ENCODE measurements around the gene ARHGEF25.
"Not testable (repeated sequence)": the region's sequence is repeated elsewhere in the genome, so short reads cannot be mapped to it uniquely, and the experiment has no call there.

The ARHGEF25 gene

DNA sequence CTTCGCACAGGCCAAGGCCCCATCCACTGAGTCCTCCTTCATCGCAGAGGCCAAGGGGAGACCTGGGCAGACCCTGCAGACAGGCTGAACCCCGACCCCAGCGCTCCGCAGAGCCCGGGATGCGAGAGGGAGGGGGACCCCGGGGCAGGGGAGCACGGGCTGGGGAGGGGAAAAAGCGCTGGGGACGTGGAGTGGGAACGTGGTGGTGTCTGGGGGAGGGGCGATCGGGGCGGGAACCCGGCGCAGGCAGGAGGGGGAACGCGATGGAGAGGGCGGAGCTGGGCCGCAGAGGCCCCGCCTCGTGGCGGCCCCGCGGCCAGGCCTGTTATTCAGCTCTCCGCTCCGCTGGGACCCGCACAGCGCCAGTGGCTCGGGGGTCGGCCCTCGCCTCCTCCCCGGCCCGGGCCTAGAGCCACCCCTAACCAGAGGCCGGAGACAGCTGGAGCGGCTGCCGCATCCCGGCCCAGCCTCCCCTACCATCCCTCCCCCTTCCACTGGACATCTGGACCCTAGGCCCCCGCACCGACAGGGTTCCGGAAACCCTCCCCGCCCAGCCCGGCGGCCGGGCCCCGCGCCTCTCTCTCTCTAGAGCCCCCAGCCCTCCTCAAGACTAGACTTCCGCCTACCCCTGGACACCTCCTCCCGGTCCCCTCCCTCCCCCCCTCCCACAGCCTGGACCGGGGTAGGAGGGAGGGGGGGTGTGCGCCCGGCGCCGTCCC is at the start of gene ARHGEF25:
Gene ARHGEF25 (plus strand): TSS at position 328 of the 719 bp plus-strand sequence. CDS start 460 bp downstream, outside the sequence.
- DNase-seq (ENCODE audit: low read depth in 3 of 3), result peak in 1 of 3 experiments; percentile 61

DNA sequence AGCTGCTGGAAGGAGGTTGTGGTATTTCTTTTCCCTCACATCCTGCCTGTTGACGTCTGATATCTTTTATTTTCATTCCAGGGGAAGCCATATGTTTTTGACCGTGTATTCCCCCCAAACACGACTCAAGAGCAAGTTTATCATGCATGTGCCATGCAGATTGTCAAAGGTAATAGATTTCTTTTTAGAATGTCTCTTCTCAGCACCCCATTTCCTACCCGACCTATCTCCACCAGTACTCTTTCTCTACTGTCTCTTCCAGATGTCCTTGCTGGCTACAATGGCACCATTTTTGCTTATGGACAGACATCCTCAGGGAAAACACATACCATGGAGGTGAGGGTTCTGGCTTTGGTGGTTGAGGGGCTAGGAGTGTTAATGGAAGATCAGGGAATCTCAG is 47.9 kb upstream of the ARHGEF25 start:
- DNase-seq (ENCODE audit: low read depth in 3 of 3), result no peak

DNA sequence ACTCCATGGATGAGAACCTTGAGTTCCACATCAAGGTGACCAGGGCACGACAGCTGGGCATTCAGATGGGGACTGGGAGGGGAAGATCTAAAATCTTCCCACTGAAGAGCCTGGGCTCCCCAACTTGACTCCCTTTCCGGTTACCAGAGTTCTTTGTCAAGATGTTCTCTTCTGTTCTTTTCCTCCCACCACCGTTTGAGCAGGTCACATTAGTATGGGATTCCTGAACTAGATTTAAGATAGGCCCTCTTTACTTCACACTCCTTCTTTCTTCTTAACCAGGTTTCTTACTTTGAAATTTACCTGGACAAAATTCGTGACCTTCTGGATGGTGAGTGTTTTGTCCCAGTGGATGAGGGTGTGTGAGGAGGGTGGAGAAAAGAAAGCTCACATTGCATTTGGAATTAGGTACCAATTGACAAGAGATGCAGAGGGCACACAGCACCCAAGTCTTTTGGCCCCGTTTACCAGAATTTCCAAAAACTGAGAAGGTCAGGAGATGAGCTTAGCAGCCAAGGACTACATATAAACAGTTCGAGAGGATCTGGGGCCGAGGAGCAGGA is 47.0 kb upstream of the ARHGEF25 start:
- no peak for DNase-seq (ENCODE audit: low read depth in 3 of 3)

DNA sequence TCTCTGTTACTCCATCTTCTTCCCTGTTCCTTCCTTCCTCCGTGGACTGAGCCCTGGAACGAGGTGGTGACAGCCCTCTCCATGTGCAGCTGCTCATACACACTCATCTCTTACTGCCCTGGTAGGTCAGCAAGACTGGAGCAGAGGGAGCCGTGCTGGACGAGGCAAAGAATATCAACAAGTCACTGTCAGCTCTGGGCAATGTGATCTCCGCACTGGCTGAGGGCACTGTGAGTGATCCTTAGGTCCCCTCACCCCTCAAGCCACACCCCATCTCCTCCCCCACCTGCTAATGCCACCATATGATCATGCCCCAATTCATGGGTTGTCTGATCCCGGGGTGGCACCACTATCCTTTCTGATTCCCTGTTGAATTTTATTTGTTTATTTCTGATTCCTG is 42.4 kb upstream of the ARHGEF25 start:
- no peak for DNase-seq (ENCODE audit: low read depth in 3 of 3)

DNA sequence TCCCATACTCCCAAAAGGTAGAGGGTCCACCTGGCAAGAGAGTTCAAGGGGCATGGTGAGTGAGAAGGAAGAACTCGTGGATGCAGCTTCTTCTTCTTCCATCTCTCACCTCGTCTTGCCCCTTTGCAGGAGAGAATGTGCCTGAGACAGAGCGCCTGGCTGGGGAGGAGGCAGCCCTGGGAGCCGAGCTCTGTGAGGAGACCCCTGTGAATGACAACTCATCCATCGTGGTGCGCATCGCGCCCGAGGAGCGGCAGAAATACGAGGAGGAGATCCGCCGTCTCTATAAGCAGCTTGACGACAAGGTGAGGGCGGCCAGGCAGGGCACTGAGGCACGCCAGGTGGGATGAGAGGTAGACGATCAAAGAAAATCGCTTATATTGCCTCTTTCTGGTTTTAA is 41.4 kb upstream of the ARHGEF25 start:
- DNase-seq (ENCODE audit: low read depth in 3 of 3), result no peak

DNA sequence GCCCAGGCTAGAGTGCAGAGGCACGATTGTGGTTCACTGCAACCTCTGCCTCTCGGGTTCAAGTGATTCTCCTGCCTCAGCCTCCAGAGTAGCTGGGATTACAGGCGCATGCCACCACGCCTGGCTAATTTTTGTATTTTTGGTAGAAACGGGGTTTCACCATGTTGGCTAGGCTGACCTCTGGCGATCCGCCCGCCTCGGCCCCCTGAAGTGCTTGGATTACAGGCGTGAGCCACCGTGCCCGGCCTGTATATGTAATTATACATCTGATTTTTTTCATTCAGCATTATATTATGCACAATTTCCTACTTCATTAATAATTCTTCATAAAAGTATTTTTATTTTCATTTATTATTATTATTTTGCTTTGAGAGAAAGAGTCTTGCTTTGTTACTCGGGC is 40.8 kb upstream of the ARHGEF25 start:
- not testable (repeated sequence) for DNase-seq (ENCODE audit: low read depth in 3 of 3)

DNA sequence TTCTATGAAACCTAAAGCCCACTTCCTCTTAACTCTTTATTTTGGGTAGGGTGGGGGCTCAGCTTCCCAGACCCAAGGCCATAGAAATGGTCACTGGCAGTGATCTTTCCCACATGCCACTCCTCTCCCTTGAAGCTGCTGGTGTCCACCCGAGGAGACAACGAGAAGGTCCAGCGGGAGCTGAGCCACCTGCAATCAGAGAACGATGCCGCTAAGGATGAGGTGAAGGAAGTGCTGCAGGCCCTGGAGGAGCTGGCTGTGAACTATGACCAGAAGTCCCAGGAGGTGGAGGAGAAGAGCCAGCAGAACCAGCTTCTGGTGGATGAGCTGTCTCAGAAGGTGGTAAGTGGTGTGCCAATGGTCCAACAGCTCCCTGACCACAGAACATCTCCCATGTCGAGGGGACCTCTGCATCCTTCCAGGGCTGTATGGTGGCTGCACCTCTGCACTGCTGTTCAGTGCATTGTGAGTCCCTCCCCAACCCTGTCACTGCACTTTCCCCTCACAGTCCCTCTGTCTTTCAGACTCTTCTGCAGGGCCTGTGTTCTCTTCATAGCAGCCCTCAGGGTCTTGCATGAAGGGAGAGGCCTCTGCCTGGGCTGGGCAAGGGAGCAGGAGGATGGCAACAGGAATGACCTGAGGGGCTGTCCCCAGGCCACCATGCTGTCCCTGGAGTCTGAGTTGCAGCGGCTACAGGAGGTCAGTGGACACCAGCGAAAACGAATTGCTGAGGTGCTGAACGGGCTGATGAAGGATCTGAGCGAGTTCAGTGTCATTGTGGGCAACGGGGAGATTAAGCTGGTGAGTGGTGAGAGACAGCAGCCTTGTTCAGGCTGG is 39.1 kb upstream of the ARHGEF25 start:
- no peak for DNase-seq (ENCODE audit: low read depth in 3 of 3)

DNA sequence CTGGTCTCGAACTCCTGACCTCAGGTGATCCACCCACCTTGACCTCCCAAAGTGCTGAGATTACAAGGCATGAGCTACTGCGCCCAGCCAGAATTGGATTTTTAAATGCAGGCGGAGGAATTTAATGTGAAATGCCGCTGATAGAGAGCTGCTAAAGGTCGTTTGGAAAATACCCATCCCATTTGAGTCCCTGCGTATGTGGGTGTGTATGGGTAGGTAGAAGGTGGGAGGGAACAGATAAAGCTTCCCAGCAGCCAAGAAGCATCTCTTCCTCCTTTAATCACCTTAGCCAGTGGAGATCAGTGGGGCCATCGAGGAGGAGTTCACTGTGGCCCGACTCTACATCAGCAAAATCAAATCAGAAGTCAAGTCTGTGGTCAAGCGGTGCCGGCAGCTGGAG is 36.4 kb upstream of the ARHGEF25 start:
- DNase-seq (ENCODE audit: low read depth in 3 of 3), result no peak

DNA sequence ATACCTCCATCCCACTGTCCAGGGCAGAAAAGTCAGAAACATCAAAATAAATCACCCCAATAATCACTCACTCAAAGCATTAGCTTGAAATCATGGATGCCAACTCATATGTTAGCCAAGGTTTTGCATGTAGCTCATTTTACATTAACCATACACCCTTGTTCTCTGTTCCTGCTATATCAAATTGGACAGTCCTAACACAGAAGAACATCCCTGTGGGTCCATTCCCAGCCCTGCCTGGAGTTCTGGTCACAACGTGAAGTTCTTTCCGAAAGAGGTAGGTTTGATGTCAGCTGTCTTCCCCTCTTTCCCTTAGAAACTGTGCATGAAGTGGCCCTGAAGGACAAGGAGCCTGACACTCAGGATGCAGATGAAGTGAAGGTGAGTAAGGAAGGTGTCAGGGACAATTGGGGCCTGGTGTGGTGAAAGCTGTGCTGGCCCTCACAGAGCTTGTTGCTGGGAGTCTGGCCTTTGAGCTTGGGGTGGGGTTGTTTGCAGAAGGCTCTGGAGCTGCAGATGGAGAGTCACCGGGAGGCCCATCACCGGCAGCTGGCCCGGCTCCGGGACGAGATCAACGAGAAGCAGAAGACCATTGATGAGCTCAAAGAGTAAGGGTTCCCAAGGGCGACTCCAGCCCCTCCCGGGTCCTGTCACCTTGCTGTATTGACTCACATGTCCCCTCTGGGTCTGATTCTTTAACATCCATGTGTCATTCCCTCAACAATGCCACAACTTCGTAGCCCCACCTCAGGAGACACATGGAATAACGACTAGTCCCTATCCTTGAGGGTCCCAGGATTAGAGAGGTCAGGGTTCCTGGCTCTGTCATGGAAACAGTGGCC is 35.2 kb upstream of the ARHGEF25 start:
- DNase-seq (ENCODE audit: low read depth in 3 of 3), result no peak

DNA sequence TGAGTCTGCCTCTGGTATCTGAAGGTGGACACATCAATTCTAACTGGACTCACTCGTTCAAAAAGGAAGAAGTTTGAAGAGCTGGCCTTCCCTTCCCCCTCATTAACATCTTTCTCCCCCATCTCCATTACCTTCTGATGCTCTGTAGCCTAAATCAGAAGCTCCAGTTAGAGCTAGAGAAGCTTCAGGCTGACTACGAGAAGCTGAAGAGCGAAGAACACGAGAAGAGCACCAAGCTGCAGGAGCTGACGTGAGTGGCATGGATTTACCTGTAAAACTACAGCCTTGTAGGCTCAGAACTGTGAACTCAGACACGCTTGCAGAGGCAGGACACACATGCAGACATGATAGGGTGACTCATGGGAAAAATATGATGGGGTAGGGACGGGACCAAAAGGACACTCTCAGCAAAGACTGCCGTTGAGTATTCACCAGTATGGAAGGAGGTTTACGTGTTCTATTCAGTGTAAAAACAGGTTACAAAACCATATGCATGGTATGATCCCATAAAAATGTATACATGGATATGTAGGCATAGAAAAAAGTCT is 34.5 kb upstream of the ARHGEF25 start:
- DNase-seq (ENCODE audit: low read depth in 3 of 3), result no peak

DNA sequence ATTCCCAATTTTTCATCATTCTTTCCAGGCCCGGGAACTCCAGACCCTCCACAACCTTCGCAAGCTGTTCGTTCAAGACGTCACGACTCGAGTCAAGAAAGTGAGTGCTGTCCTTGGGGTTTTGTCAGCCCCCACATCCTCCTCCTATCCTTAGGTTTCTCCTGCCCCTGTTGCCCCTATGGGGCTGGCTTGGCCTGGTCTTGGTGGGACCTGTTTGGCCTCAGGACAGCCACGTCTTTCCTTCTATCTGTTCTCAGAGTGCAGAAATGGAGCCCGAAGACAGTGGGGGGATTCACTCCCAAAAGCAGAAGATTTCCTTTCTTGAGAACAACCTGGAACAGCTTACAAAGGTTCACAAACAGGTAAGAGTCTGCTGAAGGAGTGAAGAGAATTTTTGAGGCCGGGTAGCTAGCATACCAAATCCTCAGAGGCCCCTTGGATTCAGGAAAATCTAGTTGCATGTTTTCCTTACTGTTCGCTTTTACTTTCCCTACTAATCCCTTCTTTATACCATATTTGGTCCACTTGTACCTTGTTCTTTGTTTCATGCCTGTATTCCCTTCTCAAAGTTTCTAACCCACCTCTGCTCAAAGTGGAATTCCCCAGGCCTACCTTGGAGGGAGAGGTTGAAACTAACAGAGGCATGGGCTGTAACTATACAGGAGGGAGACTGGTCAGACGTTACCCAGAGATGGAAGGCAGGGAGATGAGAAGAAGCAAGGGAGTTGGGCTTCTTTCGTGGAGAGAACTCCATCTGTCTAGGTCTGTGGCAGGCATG is 33.1 kb upstream of the ARHGEF25 start:
- no peak for DNase-seq (ENCODE audit: low read depth in 3 of 3)

DNA sequence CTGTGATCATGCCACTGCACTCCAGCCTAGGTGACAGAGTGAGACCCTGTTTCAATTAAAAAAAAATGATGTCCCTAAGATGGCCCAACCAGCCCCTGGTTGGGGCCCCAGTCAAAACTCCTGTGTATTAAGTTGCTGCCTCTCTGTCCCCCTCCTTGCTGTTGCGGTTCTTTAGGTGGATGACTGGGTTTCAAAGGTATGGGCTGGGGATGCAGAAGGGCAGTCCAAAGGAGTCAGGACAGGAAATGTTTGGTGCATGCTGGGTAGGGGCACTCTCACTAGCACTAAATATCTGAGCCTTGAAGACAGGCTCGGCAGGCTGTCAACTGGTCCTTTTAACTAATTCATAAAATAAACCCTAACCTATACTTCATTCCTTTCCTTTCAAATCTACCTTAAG is 32.2 kb upstream of the ARHGEF25 start:
- DNase-seq (ENCODE audit: low read depth in 3 of 3), result no peak

DNA sequence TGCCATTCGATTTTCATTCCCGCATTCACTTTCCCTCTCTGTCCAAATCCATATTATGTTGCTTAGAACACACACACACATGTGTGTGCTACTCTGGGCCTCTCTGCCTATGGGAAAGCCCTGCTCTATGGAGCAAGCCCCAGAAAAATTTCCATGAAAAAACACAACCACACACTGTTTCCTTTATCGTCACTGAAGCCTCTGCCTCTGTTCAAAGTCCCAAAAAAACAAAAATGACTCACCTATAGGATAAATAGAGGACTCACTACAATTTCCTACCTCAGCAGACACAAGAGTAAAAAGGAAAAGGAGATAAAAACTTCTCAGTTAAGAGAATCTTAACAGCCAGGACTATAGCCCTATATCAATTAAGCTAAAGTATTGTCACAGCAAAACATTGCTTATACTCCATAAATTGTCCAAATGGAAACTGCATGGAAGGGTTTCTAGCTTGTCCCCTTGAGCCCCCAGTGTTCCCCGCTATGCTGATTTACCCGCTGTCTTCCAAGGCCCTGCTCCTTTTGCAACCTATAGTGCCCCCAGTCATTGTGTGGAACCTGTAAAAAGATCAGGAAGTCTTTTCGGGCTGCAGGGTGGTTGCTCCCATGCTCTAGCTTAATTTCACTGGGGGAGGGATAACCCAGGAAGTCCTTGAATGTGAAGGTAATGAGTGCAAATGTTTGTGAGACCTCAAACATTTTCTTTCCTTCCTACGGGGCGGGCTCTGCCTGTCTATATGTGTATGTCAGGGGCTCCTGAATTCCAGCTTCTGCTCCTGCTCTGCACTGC is 31.4 kb upstream of the ARHGEF25 start:
- no peak for DNase-seq (ENCODE audit: low read depth in 3 of 3)

DNA sequence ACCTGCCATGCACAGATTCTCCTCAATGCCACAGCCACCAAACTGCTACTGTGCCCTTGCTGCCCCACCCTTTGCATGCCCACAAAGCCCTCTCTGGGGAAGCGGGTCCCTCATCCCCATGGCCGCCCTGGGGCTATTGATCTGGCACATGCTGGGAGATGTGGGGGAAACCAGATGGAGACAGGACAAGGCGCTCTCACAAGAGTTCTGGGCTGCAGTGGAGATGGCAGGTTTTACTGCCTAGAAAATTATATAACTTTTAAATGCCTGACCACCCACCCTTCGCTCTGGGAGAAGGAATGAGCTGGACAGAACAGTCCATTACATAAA is 30.8 kb upstream of the ARHGEF25 start:
- DNase-seq (ENCODE audit: low read depth in 3 of 3), result no peak

DNA sequence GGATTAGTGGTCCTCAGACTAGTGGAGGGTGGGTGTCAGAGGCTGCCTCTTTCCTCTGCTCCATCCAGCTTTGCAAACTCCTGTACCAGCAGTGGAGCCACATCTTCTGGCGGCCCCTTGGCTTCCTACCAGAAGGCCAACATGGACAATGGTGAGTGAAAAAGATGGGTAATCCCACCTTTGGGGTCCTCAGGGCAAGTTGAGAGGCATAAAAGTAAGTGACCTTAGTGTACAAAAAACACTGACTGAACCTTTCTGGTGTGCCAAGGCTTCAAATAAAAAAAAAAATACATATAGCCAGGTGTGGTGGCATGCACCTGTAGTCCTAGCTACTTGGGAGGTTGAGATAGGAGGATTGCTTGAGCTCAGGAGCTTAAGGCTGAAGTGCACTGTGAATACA is 29.4 kb upstream of the ARHGEF25 start:
- no peak for DNase-seq (ENCODE audit: low read depth in 3 of 3)

DNA sequence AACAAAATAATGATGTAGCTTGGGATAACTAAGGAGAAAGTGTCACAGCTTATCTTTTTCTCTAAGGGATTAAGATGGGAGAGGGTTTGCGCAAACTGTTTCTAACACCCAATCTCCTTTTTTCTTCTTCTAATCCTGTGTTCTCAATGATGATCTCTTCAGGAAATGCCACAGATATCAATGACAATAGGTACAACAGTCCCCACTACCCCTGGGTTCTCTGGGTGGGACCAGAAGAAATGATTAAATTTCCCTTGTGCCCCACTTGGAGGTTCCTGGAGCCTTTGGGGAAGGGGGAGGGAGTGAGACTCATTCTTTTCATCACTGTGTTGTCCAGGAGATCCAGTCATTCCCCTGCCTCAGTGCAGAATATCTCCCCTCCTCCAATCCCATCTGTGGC is 28.8 kb upstream of the ARHGEF25 start:
- DNase-seq (ENCODE audit: low read depth in 3 of 3), result no peak

DNA sequence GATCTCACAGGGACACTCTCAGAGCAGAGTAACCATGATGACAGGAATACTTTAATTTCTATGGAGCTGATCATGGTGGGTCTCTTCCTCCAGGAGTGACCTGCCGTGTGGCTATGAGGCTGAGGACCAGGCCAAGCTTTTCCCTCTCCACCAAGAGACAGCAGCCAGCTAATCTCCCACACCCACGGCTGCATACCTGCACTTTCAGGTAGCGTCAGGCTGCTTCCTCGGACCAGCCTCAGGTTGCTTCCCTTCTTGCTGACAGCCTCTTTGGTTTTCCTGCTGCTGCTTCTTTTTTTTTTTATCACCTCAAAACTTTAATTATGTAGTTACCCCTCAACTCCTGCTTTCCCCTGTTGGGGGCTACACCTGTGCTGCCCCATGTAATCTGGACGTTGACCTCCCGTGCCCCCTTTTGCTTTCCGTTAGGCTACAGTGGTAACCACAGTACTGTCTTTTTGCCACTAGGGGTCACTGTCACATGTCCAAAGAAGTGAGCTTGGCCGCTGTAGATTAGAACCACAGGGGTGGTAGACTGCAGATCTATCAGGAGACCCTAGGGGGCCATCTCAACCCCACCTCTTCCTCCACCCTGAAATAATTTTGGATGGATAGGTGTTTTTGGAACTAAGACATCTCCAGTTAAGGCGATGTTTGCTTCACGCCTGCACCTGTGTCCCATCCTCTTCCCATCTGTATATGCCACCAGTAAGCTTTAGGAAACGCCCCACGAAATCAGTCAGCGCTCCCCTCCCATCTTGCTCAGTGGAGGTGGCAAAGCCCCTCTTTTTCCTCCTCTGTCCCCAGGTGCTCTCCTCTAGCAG is 28.0 kb upstream of the ARHGEF25 start:
- DNase-seq (ENCODE audit: low read depth in 3 of 3), result peak; percentile 43 to 60 (median 52)

DNA sequence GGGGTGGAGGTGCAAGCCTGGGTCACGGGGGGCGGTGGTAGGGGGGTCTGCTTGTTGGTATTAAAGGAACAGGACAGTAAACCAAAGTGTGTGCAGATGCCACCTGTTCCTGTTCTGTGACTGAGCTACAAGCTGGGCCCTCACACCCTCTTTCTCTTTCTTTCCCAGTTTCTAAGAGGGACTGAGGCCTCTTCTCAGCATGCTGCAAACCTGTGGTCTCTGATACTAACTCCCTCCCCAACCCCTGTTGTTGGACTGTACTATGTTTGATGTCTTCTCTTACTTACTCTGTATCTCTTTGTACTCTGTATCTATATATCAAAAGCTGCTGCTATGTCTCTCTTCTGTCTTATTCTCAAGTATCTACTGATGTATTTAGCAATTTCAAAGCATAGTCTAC is 27.2 kb upstream of the ARHGEF25 start:
- no peak for DNase-seq (ENCODE audit: low read depth in 3 of 3)

DNA sequence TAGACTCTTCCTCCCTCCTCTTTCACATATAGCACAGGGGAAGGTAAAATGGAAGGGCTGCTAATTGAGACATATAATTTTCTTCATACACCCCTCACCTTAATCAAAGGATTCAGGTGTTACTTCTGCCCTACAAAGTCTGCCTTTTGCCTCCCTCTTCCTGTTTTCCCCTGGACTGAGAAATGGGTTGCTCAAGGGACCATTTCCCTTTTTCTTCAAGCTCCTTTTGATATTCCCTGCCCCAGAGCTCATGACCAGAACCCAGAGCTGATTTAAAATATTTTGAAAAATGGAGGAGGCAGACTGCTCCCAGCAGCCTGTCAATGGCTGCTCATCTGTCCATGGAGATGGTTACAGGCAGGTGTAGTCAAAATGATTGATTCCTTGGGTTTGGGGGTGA is 26.5 kb upstream of the ARHGEF25 start:
- DNase-seq (ENCODE audit: low read depth in 3 of 3), result no peak
